ENCODE measurements around the gene SCNN1A.

SCNN1A gene

DNA sequence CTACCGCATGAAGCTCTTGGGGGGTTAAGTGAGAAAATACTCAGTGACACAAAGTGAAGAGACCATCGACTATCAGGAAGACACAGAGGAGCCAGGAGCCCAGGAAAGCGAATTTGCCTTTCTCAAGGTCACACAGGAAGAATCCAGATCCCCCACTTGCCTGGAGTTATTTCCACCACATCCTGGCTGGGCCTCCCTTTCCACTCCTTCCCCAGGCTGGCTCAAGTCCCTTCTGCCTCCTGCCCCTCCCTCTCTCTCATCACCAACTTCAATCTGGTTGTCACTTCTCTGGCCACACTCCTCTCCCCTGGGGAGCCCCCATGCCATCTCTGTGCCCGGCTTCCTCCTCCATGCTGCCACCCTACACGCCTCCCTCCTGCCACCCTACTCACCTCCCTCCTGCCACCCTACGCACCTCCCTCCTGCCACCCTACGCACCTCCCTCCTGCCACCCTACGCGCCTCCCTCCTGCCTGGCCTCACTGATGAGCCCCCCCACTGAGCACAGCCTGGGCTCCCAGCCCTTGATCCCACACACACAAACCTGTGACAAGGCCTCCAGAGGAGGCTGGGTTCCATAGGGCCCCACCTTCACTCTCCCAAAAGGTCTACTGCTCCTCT is 6.3 kb downstream of the SCNN1A start:
- no peak for DNase-seq (ENCODE audit: low spot score)

DNA sequence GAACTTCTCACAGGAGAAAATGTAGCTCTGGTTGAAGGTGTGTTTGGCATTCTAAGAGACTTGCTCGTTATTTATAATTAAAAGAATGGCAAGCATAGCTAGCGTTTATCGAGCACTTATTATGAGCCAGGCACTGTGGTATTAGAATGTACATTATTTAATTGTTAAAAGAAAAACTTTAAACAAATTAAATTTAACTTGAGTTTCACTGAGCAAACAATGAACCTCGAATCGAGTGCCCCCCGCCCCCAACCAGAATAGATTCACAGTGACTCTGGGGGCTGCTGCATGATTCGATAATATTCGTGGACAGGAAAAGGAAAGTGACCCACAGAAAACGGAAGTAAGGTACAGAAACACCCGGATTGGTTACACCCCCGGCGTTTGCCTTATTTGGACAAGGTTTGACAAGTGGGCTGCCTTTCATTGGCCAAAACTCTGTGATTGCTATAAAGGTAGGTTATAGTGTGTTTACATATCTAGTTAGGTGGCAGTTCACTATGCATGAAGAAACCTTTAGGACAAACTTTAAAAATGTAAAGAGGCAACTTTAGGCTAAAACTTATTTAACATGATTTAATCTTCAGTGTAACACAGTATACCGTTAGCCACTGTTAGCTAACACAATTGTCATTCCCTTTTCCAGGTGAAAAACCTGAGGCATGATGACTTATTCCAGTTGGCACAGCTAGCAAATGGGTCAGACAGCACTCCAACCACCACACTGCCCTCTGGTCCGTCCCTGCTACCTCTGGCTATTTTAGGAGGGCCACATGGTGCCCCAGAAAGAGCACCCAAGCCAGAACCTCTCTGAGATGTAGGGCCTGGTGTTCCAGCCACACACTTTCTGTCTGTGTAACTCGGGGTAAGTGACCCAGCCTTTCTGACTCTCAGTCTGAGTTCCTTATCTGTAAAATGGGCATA is 7.1 kb downstream of the SCNN1A start:
- DNase-seq (ENCODE audit: low spot score): no peak

DNA sequence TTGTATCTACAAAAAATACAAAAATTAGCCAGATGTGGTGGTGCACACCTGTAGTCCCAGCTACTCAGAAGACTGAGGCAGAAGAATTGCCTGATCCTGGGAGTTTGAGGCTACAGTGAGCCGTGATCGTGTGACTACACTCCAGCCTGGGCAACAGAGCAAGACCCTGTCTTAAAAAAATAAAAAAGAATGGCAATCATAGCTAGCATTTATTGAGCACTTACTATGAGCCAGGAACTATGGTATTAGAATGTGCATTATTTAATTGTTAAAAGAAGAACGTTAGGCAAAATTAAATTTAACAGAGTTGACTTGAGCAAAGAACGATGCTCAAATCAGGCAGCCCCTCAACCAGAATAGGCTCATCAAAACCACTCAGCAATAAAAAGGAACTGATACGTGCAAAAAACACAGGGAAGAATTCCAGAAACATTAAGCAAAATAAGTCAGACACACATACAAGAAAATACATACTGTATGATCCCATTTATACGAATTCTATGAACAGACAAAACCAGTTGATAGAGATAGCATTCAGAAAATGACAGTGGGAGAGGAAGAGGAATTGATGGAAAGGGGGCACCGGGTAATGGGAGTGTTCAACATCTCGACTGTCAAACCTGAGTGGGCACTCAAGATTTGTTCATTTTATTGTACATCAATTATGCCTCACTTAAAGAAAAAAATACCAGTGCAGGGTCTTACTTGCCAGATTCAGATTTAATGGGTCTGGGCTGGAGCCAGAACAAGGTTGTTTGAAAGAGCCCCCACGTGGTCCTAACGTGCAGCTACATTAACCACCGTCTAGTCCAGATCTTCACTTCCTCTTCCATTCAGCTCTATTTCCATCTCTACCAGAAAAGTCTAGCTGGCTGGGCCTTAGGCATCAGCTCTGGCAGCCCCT is 8.0 kb downstream of the SCNN1A start:
- DNase-seq (ENCODE audit: low spot score): no peak

DNA sequence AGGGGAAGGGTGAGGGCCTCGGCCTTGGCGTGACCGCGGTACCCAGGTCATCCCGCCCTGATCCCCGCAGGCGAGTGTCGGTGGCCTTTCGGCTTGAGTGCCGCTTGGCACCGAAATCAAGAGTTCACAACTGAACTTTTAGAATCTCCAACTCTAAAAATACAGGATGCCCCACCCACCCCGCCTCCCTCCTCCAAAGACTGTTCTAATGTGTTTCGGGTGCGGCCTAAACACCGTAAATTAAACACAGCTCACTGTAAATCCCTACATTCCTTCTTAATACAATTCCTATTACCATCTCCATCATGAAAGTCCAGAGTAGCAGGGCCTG is 11.4 kb downstream of the SCNN1A start:
- DNase-seq (ENCODE audit: low spot score): no peak

DNA sequence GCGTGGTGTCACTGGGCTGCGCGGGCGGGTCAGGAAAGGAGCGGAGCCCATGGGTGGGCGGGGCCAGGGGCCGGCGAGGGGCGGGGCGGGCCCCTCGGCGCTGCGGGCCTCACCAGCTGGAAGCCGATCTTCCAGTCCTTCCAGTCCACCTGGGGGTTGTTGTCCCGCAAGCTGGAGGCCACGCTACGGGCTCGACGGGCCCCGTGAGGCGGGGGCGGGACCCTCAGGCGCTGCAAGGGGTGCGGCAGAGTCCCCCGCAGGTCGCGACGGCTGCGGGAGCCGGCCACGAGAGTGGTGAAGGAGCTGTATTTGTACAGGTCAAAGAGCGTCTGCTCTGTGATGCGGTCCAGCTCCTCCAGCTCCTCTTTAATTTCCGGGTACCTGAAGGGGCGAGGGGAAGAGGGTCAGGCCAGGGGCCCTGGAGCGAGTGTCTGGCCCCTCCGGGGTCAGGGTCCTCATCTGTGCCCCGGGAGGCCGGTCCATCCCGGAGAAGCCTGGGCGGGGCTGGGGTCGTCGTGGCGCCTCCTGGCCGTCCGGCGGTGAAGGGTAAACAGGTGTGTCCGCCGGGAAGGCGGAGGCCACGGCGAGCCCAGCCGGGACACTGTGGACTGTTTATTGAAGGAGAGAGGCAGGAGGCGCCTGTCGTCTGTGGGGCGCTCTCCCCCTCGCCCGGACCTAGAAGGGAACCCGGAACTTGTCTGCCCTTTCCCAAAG is 11.9 kb downstream of the SCNN1A start:
- peak; percentile 98 for DNase-seq (ENCODE audit: low spot score)

DNA sequence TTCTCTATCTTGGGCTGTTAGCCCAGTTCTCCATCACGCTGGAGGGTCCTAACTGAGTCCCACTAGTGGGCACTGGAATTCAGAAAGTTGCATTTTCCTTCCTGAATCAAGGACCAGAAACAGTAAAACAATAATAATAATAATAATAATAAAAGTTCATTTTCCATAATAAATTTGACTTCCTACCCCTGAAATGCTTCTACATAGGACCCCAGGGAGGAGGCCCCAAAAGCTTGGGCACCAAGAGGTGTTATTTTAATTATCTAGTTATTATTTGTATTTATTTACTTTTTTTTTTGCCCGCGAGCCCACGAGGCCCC is 12.4 kb downstream of the SCNN1A start:
- no peak for DNase-seq (ENCODE audit: low spot score)

DNA sequence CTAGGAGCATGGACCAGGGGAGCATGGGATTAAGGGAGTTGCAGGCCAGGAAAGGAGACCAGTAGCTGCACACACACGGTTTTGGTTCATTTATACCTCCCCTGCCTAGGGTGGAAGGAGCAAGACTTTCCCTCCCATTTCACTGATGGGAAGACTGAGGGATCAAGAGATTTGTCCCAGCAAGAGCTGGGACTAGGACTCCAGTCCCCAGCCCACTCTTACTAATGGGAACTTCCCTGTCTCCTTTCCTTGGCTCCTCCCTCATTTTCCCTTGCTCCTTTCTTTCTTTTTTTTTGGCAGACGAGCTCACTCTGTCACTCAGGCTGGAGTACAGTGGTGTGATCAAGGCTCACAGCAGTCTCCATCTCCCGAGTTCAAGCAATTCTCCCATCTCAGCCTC is 13.0 kb downstream of the SCNN1A start:
- no peak for DNase-seq (ENCODE audit: low spot score)

DNA sequence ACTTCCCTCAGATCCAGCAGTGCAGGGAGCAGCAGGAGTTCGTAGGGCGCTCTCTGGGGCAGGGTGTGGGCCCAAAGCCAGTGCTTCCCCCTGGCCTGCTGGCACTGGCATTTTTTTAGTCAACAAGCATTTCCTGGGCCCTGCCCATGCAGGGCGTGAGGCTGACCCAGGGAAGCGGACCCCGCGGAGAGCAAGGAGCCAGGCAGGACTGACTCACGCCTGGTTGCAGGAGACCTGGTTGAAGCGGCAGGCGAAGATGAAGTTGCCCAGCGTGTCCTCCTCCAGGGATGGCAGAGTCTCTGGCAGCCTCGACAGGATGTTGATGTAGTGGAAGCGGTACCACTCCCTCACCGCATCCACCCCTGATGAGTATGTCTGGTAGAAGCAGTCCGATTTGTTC is 13.5 kb downstream of the SCNN1A start:
- peak; percentile 41 for DNase-seq (ENCODE audit: low spot score)

DNA sequence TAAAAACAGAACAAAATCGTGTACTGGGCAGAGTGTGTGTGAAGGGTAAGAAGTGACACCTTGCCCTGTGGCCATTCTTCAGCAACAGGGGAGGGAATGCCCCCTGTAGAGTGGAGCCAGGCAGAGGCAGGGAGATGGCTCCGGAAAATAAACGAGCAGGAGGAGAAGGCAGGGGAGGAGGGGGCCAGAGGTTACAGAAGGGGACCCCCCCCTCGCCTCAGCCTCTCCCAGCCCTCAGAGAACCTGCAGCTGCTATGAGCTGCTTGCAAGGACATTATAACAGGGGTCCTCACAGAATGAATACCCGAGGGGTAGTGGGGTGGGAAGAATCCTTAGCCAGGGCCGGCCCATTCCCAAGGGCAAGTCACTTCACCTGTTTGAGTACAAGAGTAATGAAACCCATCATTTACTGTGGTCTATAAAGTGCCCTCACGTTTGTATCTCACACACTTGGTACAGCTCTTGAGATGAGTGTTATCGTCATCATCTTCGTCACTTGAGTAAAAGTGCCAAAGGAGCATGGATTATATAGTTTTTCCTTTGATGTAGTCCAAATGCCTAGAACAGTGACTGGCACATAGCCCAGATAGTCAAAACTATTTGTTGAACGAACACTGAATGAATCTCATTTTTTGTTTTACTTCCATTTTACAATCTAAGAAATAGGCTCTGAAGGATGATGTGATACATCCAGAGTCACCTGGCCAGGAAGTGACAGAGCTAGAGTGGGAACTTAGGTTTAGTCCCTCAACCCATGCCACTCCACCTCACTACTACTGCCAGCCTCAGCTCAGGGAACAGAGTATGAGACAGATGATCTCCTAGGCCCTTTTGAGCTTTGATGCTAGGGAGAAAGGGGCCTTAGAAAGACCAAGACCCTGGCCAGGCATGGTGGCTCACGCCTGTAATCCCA is 14.5 kb downstream of the SCNN1A start:
- DNase-seq (ENCODE audit: low spot score): no peak

DNA sequence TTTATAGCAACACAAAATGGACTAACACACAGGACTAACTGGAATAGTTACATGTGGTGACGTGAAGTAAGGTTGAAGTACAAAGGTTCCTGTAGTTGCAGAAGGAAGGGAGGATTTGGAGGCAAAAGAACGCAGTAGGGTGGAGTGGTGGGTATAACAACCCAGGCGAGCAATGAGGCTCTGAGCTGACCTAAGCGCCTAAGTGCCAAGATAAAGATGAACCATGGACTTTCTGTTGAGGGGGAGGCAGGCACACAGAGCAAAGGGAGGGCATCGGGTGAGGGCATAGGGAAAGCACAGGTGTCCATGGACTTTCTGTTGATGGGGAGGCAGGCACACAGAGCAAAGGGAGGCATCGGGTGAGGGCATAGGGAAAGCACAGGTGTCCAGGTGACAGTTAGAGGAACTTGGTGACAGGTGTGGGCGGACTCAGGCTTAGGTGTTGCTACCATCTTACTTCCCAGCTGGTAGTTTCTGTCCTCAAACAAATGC is 15.2 kb downstream of the SCNN1A start:
- DNase-seq (ENCODE audit: low spot score): no peak

DNA sequence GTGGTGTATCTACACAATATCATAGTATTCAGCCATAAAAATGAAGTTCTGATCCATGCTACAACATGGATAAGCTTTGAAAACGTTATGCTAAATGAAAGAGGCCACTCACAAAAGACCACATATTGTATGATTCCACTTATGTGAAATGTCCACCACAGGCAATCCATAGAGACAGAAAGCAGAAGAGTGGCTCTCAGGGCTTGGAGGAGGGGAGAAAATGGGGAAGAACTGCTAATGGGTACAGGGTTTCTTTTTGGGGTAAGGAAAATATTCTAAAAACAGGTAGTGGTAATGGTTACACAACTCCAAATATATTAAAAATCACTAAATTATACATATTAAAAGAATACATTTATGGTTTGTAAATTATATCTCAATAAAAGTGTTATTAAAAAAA is 16.5 kb downstream of the SCNN1A start:
- DNase-seq (ENCODE audit: low spot score): no peak

DNA sequence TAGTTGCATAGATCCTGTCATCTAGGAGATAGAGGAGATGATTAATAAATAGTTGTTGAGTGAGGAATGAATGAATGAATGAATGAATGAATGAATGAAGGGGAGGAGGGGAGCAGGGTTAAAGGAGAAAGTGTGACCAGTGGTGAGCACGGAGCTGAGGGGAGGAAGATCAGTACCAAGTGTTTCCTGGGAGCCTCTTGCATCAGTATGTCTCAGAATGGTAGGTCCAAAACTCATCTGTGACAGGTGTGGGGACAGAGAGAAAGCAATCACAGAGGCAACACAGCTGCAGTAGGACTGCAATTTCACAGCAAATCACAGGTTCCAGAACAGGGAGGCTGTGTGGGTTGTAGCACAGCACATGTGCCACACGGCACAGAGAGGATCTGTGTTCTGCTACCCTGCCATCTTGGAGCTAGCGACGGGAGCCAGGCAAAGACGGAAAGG is 19.0 kb downstream of the SCNN1A start:
- no peak for DNase-seq (ENCODE audit: low spot score)

DNA sequence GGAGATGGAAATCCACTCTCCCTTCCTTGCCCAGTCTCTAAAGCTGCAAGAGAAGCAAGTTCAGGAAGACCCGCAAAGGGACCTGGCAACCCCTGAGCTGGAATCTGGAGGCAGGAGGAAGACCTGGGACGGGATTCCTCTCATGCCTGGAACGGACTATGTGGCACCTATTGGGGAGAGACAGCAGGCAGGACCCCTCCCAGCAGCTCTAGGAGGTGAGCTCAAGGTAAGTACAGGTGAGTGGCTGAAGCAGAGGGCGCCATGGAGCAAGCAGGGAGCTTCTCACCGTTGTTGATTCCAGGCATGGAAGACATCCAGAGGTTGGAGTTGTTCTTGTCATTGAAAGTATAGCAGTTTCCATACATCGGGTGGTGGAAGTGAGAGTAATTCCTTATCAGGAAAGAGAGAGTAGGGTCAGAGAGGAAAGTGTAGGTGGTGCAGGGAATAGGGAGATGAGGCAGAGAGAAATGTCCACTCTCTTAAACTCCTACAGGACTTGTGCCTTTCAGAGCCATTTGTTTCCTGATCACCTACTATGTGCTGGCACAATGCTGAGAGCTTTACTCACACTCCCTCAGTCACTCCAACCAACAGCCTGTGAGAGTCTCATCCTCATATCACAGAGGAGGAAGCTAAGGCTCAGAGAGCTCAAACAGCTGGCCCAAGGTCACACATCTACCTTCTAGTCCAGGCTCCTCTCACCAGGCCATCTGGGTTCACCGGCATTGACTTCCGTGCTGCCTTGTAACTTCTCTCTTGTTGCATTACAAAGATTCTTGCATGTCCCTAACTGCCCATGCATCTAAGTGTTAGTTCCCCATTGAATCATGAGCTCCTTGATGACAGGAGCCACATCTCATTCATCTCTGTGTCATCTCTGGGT is 19.6 kb downstream of the SCNN1A start:
- peak; percentile 49 for DNase-seq (ENCODE audit: low spot score)

DNA sequence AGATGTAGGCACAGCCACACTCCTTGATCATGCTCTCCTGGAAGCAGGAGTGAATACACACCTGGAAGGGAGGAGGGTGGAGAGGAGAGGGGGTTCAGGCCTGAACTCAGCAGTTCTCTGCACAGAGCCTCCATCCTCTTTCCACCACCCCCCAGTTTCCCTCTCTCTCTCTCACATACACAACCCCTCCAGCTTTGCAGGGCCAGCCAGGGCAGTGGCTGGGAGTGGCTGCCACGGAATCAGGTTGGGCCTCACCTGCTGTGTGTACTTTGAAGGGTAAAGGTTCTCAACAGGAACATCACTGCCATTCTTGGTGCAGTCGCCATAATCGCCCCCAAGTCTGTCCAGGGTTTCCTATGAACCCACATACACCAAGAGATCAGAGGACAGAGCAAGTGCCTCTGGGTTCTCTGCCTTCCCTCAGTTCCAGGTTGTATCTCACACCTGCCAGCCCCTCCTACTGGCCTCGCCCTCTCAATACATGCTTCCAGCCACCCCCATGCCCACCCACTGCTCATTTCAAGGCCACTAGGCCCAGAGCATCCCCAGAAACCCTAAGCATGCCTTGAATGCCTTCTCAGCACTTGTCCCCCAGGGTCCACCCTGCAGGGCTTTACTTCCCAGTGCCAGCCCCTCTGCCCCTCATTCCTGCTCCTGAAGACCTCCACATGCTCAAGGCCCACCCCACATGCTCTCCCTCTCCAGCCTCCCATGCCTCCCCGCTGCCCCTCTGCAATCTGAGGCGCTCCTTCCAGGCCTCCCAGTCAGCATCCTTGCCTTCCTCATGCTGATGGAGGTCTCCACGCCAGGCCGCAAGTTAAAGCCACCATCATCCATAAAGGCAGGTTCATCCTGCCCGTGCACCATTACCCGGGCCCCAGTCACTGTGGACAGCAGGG is 20.6 kb downstream of the SCNN1A start:
- no peak for DNase-seq (ENCODE audit: low spot score)

DNA sequence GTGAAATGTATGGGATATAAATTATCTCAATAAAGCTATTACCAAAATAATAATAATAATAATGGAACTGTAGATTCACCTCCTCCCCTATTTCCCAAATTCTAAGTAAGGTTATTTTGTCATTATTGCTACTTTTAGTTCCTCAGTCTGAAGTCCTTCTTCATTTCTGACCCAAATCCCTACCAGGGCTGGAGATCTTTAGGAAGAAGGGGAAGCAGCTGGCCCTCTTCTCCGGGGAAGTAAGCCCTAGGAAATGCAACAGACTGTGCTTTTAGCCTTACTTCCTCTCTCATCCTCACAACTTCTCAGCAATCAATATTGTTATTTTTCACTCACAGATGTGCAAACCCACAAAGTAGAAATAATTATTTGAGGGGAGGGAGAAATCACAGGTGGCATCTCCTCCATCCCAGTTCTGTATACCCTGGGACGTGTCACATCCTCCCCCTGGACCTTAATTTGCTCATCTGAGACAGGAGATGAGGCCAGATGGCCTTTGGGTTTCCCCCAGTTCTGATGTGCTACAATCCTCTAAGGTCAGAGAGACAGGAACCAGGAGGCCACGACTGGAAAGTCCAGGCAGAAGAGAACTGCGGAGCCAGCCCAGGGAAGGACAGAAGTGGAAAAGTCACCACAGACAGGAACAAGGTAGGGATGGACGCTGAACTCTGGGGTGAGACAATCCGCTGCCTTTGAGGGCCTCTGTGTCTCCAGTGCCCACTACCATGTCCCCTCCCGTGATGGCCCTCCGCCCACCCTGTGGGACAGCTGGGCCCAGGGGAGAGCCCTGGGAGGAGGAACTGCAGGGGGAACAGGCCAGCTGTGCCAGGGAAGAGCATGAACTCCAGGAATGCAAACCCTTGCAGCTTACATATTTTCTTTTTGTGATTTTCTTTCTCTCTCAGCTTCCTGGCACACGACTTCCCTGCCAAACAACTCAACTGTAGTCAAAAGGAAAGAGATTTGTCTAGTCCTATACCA is 22.9 kb downstream of the SCNN1A start:
- DNase-seq (ENCODE audit: low spot score): no peak

DNA sequence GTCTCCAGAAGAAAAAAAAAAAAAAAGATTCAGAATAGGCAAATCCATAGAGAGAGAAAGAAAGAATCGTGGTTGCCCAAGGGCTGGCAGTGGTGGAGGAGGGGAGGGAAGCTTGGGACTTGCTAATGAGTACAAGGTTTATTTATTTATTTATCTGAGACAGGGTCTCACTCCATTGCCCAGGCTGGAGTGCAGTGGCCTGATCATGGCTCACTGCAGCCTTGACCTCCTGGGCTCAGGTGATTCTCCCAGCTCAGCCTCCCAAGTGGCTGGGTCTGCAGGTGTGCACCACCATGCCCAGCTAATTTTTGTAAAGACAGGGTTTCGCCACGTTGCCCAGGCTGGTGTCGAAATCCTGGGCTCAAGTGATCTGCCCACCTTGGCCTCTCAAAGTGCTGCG is 23.7 kb downstream of the SCNN1A start:
- DNase-seq (ENCODE audit: low spot score): no peak

All from iPS-NIHi11 (cell line).